ENCODE data around the gene CD300C.

CD300C gene

DNA sequence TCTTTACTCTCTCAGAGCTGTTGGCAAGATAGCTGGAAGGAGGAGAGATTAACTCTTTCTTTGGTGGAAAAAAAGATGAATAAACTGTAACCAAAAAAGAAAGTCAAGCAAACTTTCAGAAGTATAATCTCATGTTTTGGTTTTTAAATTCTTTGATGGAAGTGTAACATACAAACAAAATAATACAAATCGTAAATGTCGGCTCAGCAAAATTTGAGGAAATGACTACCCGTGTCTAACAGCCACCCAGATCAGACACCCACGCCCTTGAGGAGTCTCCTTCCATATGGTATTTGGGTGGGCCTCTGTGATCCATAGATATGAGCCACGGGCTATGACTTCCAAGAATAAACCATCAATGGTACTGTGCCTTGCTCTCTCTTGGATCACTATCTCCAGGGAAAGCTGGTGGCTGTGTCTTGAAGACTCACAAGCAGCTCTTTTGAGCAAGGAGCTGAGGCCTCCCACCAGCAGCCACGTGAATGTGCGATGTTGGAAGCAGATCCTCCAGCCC lies 9.6 kb upstream of the CD300C start:
- Histone ChIP-seq H3K9me3 (ENCODE audit: control insufficient read depth, insufficient read depth, low read depth, low read length) (no peaks in the 10 kb centered on the region), H3K27ac (ENCODE audit: extremely low read depth, low read depth, low read length) (no peak overlapping the region), H3K4me1 (ENCODE audit: control insufficient read depth, insufficient read depth, low read length) (no peaks in the 10 kb centered on the region), H3K4me3 (ENCODE audit: low read depth, low read length) (no peak overlapping the region), H3K36me3 (ENCODE audit: control insufficient read depth in 2 of 2, insufficient read depth in 1 of 2, low read length in 2 of 2) (no peaks in the 10 kb centered on the region)
- TF ChIP-seq MYNN (tag by site-specific recombination; IDR thresholded peaks at IDR 0.05; ENCODE audit: borderline replicate concordance) (no peak), ZFP37 (tag by site-specific recombination; IDR thresholded peaks at IDR 0.05) (no peak), SCRT1 (tag by site-specific recombination; IDR thresholded peaks at IDR 0.05; ENCODE audit: borderline replicate concordance) (no peak), SETDB1 (IDR thresholded peaks at IDR 0.05; ENCODE audit: insufficient read length, low read length) (no peak), ZNF19 (tag by site-specific recombination; IDR thresholded peaks at IDR 0.05; ENCODE audit: low read depth) (no peak)
- ChIA-PET POLR2A (interaction anchor here (0.6 kb wide), 1 partner anchor 23 kb away, joined by 3 read pairs; no protein-coding TSS in a partner anchor), CTCF (interaction anchor here (0.6 to 6.9 kb wide), 3 partner anchors 9 to 176 kb away, joined by 3 to 43 read pairs (median 3); partner anchors contain the start of gene CD300H)

DNA sequence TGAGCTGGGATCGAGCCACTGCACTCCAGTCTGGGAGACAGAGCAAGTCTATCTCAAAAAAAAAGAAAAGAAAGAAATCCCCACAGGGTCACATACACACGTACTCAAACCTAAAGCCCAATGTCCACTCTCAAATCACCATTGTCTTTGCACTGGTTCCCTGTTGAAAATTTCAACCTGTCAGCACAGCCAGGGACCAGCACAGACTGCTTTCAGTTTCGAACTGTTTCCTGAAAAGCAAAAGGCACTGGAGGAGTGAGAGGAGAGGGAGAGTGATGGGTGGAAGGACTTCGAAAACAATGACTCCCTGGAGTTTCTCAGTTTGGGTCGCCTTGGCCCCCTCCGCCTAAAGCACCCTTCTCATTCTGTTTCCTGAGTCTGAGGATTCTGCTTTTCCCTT lies 9.0 kb upstream of the CD300C start:
- Histone ChIP-seq H3K9me3 (ENCODE audit: control insufficient read depth, insufficient read depth, low read depth, low read length) (no peaks in the 10 kb centered on the region), H3K4me1 (ENCODE audit: control insufficient read depth, insufficient read depth, low read length) (no peaks in the 10 kb centered on the region), H3K4me3 (ENCODE audit: low read depth, low read length) (no peak overlapping the region), H3K27ac (ENCODE audit: extremely low read depth, low read depth, low read length) (no peak overlapping the region), H3K36me3 (ENCODE audit: control insufficient read depth in 2 of 2, insufficient read depth in 1 of 2, low read length in 2 of 2) (no peaks in the 10 kb centered on the region)
- TF ChIP-seq ZNF747 (tag by site-specific recombination; IDR thresholded peaks at IDR 0.05): no peak
- no peak for TF ChIP-seq ZNF510 (tag by site-specific recombination; IDR thresholded peaks at IDR 0.05; ENCODE audit: insufficient replicate concordance)
- TF ChIP-seq ZNF549 (tag by site-specific recombination; IDR thresholded peaks at IDR 0.05): no peak
- TF ChIP-seq ZBTB7A (tag by site-specific recombination; IDR thresholded peaks at IDR 0.05; ENCODE audit: low read depth): no peak
- no peak for TF ChIP-seq ZNF132 (tag by site-specific recombination; IDR thresholded peaks at IDR 0.05; ENCODE audit: borderline replicate concordance)
- no peak for TF ChIP-seq ZNF626 (tag by site-specific recombination; IDR thresholded peaks at IDR 0.05)
- no peak for TF ChIP-seq ZNF112 (tag by site-specific recombination; IDR thresholded peaks at IDR 0.05)
- TF ChIP-seq ZNF394 (tag by site-specific recombination; IDR thresholded peaks at IDR 0.05; ENCODE audit: borderline replicate concordance): no peak
- TF ChIP-seq, protein P1, sequence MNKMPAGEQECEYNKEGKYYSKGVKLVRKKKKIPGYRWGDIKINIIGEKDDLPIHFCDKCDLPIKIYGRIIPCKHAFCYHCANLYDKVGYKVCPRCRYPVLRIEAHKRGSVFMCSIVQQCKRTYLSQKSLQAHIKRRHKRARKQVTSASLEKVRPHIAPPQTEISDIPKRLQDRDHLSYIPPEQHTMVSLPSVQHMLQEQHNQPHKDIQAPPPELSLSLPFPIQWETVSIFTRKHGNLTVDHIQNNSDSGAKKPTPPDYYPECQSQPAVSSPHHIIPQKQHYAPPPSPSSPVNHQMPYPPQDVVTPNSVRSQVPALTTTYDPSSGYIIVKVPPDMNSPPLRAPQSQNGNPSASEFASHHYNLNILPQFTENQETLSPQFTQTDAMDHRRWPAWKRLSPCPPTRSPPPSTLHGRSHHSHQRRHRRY (tag by site-specific recombination; IDR thresholded peaks at IDR 0.05): no peak
- TF ChIP-seq, protein P2, sequence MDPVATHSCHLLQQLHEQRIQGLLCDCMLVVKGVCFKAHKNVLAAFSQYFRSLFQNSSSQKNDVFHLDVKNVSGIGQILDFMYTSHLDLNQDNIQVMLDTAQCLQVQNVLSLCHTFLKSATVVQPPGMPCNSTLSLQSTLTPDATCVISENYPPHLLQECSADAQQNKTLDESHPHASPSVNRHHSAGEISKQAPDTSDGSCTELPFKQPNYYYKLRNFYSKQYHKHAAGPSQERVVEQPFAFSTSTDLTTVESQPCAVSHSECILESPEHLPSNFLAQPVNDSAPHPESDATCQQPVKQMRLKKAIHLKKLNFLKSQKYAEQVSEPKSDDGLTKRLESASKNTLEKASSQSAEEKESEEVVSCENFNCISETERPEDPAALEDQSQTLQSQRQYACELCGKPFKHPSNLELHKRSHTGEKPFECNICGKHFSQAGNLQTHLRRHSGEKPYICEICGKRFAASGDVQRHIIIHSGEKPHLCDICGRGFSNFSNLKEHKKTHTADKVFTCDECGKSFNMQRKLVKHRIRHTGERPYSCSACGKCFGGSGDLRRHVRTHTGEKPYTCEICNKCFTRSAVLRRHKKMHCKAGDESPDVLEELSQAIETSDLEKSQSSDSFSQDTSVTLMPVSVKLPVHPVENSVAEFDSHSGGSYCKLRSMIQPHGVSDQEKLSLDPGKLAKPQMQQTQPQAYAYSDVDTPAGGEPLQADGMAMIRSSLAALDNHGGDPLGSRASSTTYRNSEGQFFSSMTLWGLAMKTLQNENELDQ (tag by site-specific recombination; IDR thresholded peaks at IDR 0.05; ENCODE audit: low read depth): no peak
- TF ChIP-seq, protein P3, sequence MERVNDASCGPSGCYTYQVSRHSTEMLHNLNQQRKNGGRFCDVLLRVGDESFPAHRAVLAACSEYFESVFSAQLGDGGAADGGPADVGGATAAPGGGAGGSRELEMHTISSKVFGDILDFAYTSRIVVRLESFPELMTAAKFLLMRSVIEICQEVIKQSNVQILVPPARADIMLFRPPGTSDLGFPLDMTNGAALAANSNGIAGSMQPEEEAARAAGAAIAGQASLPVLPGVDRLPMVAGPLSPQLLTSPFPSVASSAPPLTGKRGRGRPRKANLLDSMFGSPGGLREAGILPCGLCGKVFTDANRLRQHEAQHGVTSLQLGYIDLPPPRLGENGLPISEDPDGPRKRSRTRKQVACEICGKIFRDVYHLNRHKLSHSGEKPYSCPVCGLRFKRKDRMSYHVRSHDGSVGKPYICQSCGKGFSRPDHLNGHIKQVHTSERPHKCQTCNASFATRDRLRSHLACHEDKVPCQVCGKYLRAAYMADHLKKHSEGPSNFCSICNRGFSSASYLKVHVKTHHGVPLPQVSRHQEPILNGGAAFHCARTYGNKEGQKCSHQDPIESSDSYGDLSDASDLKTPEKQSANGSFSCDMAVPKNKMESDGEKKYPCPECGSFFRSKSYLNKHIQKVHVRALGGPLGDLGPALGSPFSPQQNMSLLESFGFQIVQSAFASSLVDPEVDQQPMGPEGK (tag by site-specific recombination; IDR thresholded peaks at IDR 0.05): no peak
- TF ChIP-seq ZXDB (tag by site-specific recombination; IDR thresholded peaks at IDR 0.05): no peak
- no peak for TF ChIP-seq ZNF423 (tag by site-specific recombination; IDR thresholded peaks at IDR 0.05)
- TF ChIP-seq ZFP41 (tag by site-specific recombination; IDR thresholded peaks at IDR 0.05; ENCODE audit: borderline replicate concordance): no peak
- no peak for TF ChIP-seq ZNF48 (tag by site-specific recombination; IDR thresholded peaks at IDR 0.05)
- TF ChIP-seq ZNF292 (tag by site-specific recombination; IDR thresholded peaks at IDR 0.05; ENCODE audit: borderline replicate concordance, low read depth): no peak
- TF ChIP-seq, protein P4, sequence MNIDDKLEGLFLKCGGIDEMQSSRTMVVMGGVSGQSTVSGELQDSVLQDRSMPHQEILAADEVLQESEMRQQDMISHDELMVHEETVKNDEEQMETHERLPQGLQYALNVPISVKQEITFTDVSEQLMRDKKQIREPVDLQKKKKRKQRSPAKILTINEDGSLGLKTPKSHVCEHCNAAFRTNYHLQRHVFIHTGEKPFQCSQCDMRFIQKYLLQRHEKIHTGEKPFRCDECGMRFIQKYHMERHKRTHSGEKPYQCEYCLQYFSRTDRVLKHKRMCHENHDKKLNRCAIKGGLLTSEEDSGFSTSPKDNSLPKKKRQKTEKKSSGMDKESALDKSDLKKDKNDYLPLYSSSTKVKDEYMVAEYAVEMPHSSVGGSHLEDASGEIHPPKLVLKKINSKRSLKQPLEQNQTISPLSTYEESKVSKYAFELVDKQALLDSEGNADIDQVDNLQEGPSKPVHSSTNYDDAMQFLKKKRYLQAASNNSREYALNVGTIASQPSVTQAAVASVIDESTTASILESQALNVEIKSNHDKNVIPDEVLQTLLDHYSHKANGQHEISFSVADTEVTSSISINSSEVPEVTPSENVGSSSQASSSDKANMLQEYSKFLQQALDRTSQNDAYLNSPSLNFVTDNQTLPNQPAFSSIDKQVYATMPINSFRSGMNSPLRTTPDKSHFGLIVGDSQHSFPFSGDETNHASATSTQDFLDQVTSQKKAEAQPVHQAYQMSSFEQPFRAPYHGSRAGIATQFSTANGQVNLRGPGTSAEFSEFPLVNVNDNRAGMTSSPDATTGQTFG (tag by site-specific recombination; IDR thresholded peaks at IDR 0.05; ENCODE audit: borderline replicate concordance): no peak
- TF ChIP-seq ZNF785 (tag by site-specific recombination; IDR thresholded peaks at IDR 0.05): no peak
- no peak for TF ChIP-seq ZNF2 (tag by site-specific recombination; IDR thresholded peaks at IDR 0.05)
- TF ChIP-seq ZBTB17 (tag by site-specific recombination; IDR thresholded peaks at IDR 0.05): no peak
- ChIA-PET POLR2A (no interaction called here), CTCF (interaction anchor here (0.6 to 6.9 kb wide), 2 partner anchors 11 to 226 kb away, joined by 3 to 43 read pairs; partner anchors contain the start of gene CD300H)
